Type B pancreatic cell (in vitro differentiated cells): ENCODE measurements around the gene TXNL4A. TPM values are rescaled to one million over a fixed set of nuclear protein-coding genes. Genes with fewer than 3 reads are reported as not detected.
"Not testable (repeated sequence)": the region's sequence is repeated elsewhere in the genome, so short reads cannot be mapped to it uniquely, and the experiment has no call there.

Source experiments
- DNase-seq: peaks from one replicate; pipeline ENCODE4 v3.0.0; 2021; ENCODE audit warnings: mixed read lengths; ENCODE audit not compliant: unreplicated experiment; ENCODE audit errors: extremely low spot score
- H3K27ac Mint-ChIP-seq: 2 replicates; pipeline ENCODE4 v1.8.0; 2021; ENCODE audit warnings: mild to moderate bottlenecking, mixed read lengths
- H3K27me3 Mint-ChIP-seq: 2 replicates; pipeline ENCODE4 v1.8.0; 2021; ENCODE audit warnings: mixed read lengths
- H3K36me3 Mint-ChIP-seq: 2 replicates; pipeline ENCODE4 v1.8.0; 2021; ENCODE audit warnings: mixed read lengths
- H3K4me1 Mint-ChIP-seq: one replicate; pipeline ENCODE4 v1.8.0; 2021; ENCODE audit warnings: mixed read lengths; ENCODE audit not compliant: unreplicated experiment
- H3K4me3 Mint-ChIP-seq: 2 replicates; pipeline ENCODE4 v1.8.0; 2021; ENCODE audit warnings: mild to moderate bottlenecking, mixed read lengths
- H3K9me3 Mint-ChIP-seq: 2 replicates; pipeline ENCODE4 v1.8.0; 2021; ENCODE audit warnings: mixed read lengths
- CTCF ChIP-seq: fragments of 200-600 bp; sonication (generic); conservative IDR thresholded peaks from 2 replicates; pipeline ENCODE4 v1.5.0; 2021; ENCODE audit warnings: antibody characterized with exemption, mild to moderate bottlenecking
- total RNA-seq: library from RNA; stranded (reverse); gene quantifications from 2 replicates; pipeline ENCODE4 v1.2.1, GENCODE V29; 2021; ENCODE audit warnings: low replicate concordance

Gene TXNL4A
- total RNA-seq, 1 donor from 2014 or later: 103 TPM

DNA sequence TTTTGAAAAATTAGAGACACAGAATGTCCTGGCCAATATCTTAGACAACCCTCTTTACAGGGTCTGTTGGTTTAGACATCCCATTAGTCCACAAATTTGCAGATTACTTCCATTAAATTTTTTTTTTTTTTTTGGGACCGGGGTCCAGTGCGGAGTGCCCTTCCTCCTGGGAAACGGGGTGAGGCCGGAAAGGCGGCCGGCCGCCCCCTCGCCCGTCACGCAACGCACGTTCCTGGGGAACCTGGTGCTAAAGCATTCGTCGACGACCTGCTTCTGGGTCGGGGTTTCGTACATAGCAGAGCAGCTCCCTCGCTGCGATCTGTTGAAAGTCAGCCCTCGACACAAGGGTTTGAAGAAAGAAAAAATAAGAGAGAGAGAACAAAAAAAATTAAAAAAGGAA, 24.4 kb upstream of the TXNL4A start:
- H3K9me3 Mint-ChIP-seq: peaks cover 9% of the 10 kb centered on the region
- DNase-seq: no peak
- H3K27me3 Mint-ChIP-seq: no peaks in the 10 kb centered on the region
- no peaks in the 10 kb centered on the region for H3K4me1 Mint-ChIP-seq
- no peak for TF ChIP-seq CTCF
- no peak overlapping the region for H3K27ac Mint-ChIP-seq
- H3K4me3 Mint-ChIP-seq: no peak overlapping the region
- H3K36me3 Mint-ChIP-seq: peaks cover 5% of the 10 kb centered on the region

DNA sequence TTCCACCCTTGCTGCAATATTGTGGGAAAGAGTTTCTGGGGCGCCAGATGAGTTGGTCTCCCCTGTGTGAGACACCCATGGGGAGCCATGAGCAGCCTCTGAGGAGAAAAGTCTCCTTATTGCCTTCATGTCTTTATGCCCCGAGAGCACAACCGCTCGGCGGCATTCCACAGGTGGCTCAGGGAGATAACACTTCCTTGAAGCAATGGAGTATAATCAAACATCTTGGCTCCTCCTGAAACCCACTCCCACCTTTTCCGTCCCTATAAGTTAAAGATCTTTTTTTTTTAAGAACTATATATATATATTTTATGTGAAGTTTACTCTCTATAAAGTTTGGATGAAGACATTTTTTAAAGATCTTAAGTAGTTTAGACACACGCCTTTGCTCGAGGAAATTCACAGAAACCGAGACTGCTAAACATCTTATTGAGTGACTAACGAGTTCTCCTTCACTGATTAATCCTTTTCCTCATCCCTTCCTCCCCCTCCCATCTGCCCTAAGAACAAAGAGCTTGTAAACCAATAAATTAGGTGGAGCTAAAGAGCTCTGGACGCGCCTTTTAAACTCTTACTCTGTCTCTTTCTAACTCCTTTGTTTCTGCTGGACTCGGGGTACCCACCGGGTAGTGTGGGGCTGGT, 23.3 kb upstream of the TXNL4A start:
- not testable (repeated sequence) for H3K9me3 Mint-ChIP-seq, H3K27me3 Mint-ChIP-seq, H3K36me3 Mint-ChIP-seq, H3K27ac Mint-ChIP-seq, H3K4me3 Mint-ChIP-seq, H3K4me1 Mint-ChIP-seq, DNase-seq

DNA sequence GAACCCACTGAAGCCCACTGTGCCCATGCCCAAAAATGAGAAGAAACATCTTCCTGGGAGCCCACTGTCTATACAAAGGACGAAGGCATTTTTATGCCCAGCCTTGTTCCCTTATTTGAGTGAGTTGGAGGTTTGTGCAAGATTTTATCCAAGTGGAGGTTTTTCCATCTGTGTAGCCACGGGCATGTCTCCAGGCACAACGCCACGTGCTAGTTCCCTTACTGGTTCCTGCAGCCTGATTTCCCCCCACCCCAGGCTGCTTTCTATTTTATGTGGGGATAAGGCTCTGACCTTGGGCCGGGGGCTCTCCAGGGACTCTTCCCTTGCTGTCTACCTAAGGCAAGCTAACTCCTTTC, 22.2 kb upstream of the TXNL4A start:
- H3K27ac Mint-ChIP-seq: no peak overlapping the region
- H3K4me1 Mint-ChIP-seq: no peaks in the 10 kb centered on the region
- DNase-seq: no peak
- no peaks in the 10 kb centered on the region for H3K27me3 Mint-ChIP-seq
- H3K9me3 Mint-ChIP-seq: peaks cover 9% of the 10 kb centered on the region
- no peak overlapping the region for H3K4me3 Mint-ChIP-seq
- no peak for TF ChIP-seq CTCF
- peaks cover 5% of the 10 kb centered on the region for H3K36me3 Mint-ChIP-seq

- DNase-seq: no peak
- no peak for TF ChIP-seq CTCF
- no peak overlapping the region for H3K4me3 Mint-ChIP-seq
These were observed 21.5 kb upstream of the TXNL4A start for GRCh38 chr18:80009661-80010550.

GRCh38 chr18:80006724-80007123, 18.4 kb upstream of the TXNL4A start:
- H3K4me1 Mint-ChIP-seq: no peaks in the 10 kb centered on the region
- no peak for DNase-seq
- peaks cover 5% of the 10 kb centered on the region for H3K9me3 Mint-ChIP-seq
- no peak for TF ChIP-seq CTCF
- H3K27ac Mint-ChIP-seq: no peak overlapping the region
- no peaks in the 10 kb centered on the region for H3K27me3 Mint-ChIP-seq
- peaks cover 5% of the 10 kb centered on the region for H3K36me3 Mint-ChIP-seq
- H3K4me3 Mint-ChIP-seq: no peak overlapping the region

More at GRCh38 chr18:80009661-80010550, 21.5 kb upstream of the TXNL4A start:
- Mint-ChIP-seq H3K27ac (no peak overlapping the region), H3K27me3 (no peaks in the 10 kb centered on the region), H3K36me3 (peaks cover 5% of the 10 kb centered on the region), H3K4me1 (no peaks in the 10 kb centered on the region), H3K9me3 (peaks cover 9% of the 10 kb centered on the region)
